GM19452 (cell line): ENCODE measurements around the gene ABCC12.

Experiments used
- ATAC-seq: cut with Tn5 transposase; IDR thresholded peaks from one replicate; pipeline ENCODE4 v1.9.1; 2021; ENCODE audit not compliant: unreplicated experiment

ABCC12 gene

GRCh38 chr16:48133455-48134211 lies 22.2 kb downstream of the ABCC12 start:
- no peak for ATAC-seq

DNA sequence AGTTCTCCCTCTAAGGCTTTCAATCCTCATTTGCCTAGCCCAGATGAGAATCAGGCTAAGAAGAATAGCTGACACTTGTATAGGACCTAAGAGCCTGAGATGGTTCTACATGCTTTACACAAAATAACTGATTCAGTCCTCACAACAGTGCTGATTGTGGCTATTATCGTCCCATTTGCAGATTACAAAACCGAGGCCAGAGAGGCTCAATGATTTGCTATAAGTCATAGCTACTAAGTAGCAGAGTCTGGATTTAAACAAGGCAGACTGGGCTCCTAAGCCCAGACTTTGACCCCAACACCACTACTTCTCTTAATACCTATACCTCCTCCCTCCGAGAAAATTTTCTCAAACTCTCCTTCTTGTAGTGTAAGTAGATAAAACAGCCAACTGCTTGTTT lies 23.1 kb downstream of the ABCC12 start:
- ATAC-seq, result no peak

DNA sequence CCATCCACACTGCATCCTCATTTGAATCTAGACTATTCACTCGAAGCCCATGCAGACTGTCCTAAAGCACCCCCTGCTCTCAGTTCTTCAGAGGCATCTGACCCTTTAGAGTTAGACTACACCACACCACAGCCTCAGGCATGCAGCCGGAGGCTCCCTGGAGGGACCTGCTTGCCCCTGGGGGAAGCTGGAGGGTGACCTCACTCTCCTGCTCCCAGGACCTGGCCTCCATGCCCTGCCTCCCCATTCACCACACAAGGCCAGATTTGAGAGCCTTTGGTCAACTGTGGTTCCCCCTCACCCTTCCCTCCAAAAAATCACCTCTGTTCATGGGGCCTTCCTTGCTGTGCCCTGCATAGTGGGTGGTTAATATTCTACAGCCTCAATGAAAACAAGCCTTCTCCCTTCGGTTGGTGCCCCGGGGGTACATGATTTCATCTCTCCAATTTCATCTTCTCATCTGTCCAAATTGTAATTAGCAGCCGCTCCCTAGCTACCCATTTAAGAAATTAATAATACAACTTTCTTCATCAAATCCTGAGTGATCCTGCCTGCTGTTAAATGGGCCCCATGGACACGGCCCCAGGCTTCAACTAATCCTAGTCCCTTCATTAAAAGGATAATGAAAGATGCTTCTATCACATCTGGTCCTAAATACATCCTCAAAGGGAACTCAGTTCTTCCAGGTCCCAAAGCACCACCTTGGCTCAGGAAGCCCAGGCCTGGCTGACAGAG lies 24.4 kb downstream of the ABCC12 start:
- ATAC-seq, result no peak

GRCh38 chr16:48129926-48130325 lies 25.9 kb downstream of the ABCC12 start:
- ATAC-seq, result no peak

GRCh38 chr16:48128769-48129168 lies 27.0 kb downstream of the ABCC12 start:
- no peak for ATAC-seq

DNA sequence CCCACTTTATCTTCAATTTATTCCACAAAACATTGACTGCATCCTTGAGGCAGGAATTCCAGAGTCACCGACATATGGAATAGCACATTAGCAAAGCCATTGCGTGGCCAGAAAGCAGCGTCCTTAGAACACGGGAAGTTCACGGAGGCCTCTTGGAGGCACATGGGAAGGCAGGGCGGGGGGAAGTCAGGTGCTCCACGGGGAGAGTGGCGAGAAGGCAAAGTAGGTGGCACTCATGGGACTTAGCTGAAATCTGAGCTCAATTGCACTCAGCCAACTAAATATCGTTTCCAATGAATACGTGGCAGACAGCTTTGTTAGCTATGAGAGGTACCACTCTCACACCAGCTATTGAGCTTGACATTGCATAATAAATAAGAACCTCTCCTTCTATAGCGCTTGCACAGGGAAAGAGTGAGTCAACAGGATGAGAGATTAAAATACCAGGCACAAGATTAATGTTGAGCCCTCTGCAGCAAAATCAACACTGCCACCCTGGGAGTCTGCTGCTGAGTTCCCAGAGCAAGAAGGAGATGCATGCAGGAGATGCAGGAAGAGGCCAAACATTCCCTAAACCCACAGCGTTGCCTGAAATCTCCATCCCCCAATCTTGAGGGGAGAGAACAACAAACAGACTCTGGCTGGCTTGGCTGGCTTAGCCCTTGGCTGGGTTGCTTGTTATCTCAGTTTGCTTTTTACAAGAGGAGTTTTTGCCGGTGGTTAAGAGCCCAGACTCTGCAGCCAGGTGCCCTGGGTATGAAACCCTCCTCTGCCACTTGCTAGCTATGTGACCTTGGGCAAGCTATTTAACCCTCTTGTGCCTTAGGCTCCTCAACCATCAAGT lies 28.8 kb downstream of the ABCC12 start:
- ATAC-seq, result no peak

- no peak for ATAC-seq
Measured at GRCh38 chr16:48125888-48126287, 29.9 kb downstream of the ABCC12 start.

- ATAC-seq, result no peak
Measured at GRCh38 chr16:48124266-48124665, 31.5 kb downstream of the ABCC12 start.

DNA sequence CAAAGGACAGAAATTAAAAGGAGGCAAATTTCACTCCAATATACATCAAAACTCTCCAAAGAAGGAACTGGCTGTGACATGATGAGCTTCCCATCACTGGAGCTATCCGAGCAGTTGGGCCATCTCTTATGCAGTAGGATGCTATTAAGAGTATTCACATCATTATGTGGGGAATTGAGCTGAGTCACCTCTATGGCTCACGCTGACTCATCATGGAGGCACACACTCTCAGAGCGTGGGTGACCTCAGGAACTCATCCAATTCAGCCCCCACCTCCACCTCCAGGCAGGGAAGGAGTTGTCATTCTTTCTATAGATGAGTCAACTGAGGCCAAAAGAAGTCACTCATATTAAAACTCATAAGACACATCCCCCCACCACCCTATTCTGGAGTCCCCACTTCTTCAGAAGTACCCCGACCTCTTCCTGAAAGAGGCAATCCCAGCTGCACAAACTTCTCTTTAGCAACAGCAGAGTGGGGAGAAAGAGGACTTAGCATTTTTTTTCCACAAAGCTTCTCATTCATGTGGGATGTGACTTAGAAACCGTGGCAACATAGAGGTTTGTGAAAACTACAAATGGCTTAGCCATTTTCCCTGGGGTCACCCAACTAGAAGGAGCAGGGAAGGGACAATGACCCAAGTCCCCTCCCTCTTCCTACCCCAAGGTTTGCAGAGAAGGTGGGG lies 32.5 kb downstream of the ABCC12 start:
- no peak for ATAC-seq

- ATAC-seq, result no peak
Measured at GRCh38 chr16:48121276-48121675, 34.5 kb downstream of the ABCC12 start.

GRCh38 chr16:48118841-48119240 lies 37.0 kb downstream of the ABCC12 start:
- ATAC-seq, result no peak

DNA sequence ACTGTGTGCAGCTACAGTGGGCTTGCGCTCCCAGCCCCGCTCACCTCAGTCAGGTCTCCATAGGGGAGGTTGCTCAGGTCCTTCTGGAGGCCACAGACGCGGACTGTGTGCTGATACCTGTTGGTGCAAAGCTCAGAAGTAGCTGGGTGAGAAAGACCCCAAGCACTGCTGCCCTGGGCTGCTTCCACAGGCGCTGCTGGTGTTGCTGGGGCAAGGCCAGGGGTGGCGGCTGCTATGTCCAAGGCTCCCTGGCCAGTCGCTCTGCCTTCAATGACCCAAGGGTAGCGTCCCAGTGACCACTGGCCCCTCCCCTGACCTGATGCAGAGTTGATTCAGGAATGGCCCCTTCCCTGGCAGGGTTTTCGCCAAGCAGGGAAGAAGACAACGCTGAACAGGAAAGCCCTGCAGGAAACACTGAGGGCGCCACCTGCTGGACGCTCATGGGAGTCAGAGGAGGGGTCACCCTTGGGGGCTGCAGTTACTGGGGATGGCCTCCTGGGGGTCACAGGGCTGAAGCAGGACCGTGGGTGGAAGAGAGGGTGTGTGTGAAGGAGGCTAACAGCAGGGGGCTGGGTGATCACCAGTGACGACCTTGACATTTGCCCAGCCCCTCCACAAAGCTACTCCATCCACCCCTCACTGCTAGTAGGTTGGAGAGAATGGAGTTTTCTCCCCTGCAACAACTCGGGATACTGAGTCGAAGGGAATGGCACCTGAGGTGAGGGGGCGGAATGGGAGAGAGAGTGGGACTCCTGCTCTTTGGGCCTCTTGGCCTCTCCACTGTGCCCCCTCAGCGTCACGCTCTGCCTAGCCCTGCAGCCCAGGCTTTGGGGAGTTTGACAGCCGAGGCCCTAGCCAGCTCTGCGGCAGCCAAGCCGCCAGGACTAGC lies 38.3 kb downstream of the ABCC12 start:
- ATAC-seq, result peak; percentile 86

DNA sequence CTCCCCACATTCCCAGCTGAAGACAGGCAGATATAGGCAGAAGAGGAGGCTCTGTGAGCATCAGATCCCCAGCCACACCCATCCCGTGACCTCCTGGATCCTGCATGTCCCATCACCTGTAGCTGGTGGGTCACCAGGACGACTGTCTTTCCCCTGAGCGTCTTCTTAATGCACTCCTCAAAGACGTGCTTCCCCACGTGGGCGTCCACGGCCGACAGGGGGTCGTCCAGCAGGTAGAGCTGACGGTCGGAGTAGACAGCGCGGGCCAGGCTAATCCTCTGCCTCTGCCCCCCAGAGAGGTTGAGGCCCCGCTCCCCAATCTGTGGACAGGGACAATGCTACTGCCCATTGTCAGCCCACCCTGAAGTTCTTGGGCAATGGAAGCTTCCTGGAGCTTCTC lies 40.5 kb downstream of the ABCC12 start:
- ATAC-seq, result no peak

- no peak for ATAC-seq
Measured at GRCh38 chr16:48114410-48114809, 41.4 kb downstream of the ABCC12 start.

- no peak for ATAC-seq
Measured at GRCh38 chr16:48113471-48113870, 42.3 kb downstream of the ABCC12 start.

- ATAC-seq, result no peak
Measured at GRCh38 chr16:48113001-48113400, 42.8 kb downstream of the ABCC12 start.

DNA sequence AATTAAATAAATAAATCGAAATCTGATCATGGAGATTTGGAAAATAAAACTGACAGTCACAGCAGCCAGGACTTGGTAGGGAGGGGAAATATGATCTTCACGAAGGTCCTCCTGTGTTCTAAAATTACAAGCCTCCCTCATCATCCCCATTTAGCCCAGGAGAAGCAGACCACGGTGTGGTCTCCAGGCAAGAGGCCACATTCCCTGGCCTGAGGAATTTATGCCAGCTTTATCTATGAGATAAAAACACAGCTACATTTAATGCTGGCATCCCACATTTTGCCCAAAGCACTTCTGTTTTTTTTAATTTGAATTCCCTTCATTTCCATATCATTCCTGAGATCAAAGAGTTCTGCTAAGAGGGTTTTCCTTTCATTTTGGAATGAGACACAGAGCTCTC lies 43.2 kb downstream of the ABCC12 start:
- ATAC-seq, result no peak

DNA sequence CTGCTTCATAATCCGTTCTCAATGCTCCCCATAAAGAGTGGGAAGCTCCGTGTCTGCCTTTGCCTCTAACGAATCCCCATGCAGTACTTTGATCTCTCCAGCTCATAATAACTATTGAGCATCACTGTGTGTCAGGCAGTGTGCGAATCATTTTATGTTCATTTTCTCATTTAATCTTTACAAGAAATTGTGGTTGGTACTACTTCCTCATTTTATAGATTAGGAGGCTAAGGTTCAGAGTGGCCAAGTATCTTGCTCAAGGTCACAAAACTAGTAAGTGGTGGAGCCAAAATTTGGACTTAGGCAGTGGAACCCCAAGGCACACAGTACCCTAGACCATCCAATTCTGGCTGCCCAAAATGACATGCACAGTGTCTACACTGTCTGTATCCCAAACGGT lies 44.8 kb downstream of the ABCC12 start:
- ATAC-seq, result no peak

DNA sequence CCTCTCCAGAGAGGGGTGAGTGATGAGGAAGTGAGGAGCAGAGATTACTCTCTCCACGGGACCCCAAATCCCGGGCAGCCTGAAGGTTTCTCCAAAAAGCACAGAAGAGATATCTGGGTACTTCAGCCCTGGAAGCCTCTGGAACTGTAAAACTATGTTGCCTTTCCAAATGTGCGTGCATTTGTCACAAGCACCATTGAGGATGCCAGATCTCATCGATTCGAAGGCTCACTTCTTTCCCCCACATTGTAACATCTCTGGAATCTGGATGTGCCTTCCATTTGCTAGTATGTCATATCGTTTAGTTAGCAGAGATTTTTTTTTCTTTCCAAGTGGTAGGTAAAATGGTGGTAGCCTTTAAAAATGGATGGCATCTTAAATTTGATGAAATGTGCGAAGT lies 45.8 kb downstream of the ABCC12 start:
- no peak for ATAC-seq

DNA sequence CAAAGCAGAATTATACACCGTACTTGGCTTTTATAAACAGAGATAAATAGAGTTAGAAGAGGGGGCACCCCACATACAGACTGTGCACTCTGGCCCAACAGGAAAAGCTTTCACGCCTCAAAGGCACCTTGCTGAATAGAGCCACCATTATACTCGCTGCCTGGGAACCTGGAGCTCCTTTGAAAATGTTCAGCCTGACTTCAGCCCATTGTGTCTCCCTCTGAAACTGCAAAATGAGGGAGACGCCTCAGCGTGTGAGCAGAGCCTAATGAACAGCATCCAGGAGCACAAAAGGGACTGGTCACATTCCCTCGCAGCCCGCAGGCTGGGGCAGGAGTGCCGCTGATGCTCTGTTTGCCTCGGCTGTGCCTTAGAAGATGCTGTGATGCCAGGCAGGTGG lies 46.3 kb downstream of the ABCC12 start:
- no peak for ATAC-seq
